GM23248 (cell line): ENCODE results near the gene PTPRT.

Source experiments
- EZH2 ChIP-seq: fragments of 200-600 bp; sonication (generic); IDR thresholded peaks from 2 replicates; pipeline ENCODE4 v1.6.1; 2018; ENCODE audit warnings: antibody characterized with exemption, mild to moderate bottlenecking; ENCODE audit not compliant: insufficient read depth, poor library complexity, severe bottlenecking
- EZH2phosphoT487 ChIP-seq: fragments of 200-600 bp; sonication (generic); IDR thresholded peaks from 2 replicates; pipeline ENCODE4 v1.6.1; 2018; ENCODE audit warnings: antibody characterized with exemption, moderate library complexity, mild to moderate bottlenecking, low read depth; ENCODE audit not compliant: insufficient read depth

- no peak for TF ChIP-seq EZH2phosphoT487
- TF ChIP-seq EZH2 = no peak
Measured at GRCh38 chr20:42118001-42118400, 1071.7 kb downstream of the PTPRT start.
